ENCODE data around the gene ARID4B.

Gene ARID4B

DNA sequence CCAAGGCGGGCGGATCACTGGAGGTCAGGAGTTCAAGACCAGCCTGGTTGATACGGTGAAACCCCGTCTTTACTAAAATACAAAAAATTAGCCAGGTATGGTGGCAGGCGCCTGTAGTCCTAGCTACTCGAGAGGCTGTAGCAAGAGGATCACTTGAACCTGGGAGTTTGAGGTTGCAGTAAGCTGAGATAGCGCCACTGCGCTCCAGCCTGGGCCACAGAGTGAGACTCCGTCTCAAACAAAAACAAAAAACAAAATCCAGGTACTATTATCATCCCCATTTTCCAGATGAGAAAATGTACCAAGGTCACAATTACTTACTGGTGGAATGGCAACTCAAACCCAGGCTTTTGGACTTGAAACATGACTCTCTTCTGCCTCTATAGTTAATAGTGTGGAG is 203.9 kb downstream of the ARID4B start:
- no peak for DNase-seq

DNA sequence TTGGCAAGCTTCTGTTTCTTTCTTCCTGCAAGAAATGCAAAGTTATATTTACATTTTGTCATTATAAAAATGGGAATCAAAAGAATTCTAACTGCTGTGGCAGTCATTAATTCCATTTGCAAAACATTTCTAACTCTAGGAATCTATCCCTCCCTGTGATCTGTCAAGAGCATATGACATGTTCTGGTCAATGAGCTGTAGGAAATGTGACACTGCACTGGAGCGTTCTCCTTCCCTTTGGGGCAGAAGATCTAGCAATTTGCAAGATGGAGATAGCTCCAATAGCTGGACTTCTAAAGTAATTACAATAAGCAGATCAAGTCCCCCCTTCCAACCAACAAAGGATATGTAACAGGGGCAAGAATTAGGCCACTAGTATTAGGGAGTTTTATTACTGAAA is 205.6 kb downstream of the ARID4B start:
- no peak for DNase-seq

All from NCI-H446 treated with DMSO at 0.1 percent for 48 hours (cell line).